Activated T-helper 2 cell treated with anti-CD3 and anti-CD28 coated beads, Interferon-gamma antibody, Interleukin-2, Interleukin-4, amounts not matched to agents 10 μg/mL and 5 μg/mL and 100 μg/mL, durations not matched to agents 14 hours and 24 hours and 36 hours (primary cell): ENCODE data around the gene SRY. TPM values are rescaled to one million over a fixed set of nuclear protein-coding genes. Genes with fewer than 3 reads are reported as not detected.

Experiments used
- total RNA-seq: library from RNA; stranded (reverse); gene quantifications from 2 replicates; pipeline ENCODE4 v1.2.3, GENCODE V29; 2022

Gene SRY
- total RNA-seq, 1 donor from 2014 or later: not detected

Other genes with a start within 250 kb of the SRY start
- 287 and 296 TPM in 2 replicates for gene RPS4Y1, start 53.9 kb upstream of the SRY start, total RNA-seq
- 18.6 and 21.2 TPM in 2 replicates for gene ZFY, start 147.7 kb upstream of the SRY start, total RNA-seq